HG03139 (cell line): Measurements from ENCODE around the gene AGBL1.

Source experiments
- ATAC-seq: cut with Tn5 transposase; IDR thresholded peaks from one replicate; pipeline ENCODE4 v1.9.1; 2021; ENCODE audit not compliant: unreplicated experiment

The AGBL1 gene

GRCh38 chr15:86079508-86080266 lies at the start of gene AGBL1:
Gene AGBL1 (plus strand): TSS chr15:86079871.
- no peak for ATAC-seq

GRCh38 chr15:86034904-86035303 lies 44.8 kb upstream of the AGBL1 start:
- no peak for ATAC-seq

DNA sequence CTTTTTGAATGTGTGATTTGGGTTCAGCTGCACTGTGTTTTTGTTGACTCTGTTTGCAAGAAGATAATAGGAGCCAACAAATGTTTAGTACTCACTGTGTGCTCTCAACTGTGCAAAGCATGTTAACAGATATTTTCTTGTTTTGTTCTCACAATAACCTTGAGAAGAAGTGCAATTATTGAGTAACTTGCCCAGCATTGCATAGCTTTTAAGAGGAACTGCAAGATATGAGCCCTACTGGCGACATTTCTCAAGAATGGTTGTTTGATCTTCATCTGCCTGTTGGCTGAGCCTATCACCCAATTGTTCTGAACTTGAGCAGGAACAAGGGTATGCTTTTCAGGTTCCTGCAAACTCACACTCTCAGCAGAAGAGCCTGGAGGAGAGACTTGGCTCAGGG lies 43.4 kb upstream of the AGBL1 start:
- no peak for ATAC-seq

- ATAC-seq = no peak
These were observed 41.2 kb upstream of the AGBL1 start for GRCh38 chr15:86038491-86038890.

- no peak for ATAC-seq
These were observed 39.2 kb upstream of the AGBL1 start for GRCh38 chr15:86040356-86041033.

DNA sequence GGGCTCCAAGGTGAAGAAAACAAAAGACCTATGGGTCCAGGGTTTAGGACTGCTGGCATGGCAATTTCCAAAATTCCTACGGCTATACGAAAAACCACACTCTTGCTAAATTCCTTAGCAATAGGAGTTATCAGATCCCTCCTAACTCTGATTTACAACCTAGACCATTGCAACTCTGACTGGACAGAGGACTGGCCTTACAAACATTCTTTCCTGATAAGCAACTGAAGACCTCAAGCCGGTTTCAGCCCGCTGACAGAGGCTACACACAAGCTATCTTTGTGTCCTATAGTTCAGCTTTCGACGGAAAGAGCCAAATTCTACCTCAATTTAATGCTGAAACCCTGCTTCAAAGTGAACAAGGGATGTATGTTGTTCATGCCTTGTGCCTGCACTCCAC lies 38.3 kb upstream of the AGBL1 start:
- no peak for ATAC-seq

DNA sequence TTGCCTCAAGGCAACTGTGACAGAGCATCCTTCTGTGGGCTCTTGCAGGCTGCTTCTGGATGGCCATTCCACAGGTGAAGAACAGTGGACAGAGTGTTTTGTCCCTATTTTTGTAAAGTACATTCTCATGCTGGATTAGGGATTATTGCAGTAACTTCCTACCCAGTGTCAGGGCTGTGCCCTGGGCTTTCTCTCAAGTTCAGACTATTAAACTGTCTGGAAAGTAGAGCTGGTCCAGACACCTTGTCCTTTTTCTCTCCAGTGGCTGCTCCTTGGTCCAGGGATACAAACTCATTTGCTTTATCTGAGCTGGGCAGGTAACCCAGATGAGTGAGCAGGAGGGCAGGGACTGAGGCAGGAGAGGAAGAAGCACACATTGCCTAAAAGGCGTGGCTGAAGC lies 37.4 kb upstream of the AGBL1 start:
- no peak for ATAC-seq

- ATAC-seq = no peak
These were observed 34.7 kb upstream of the AGBL1 start for GRCh38 chr15:86044981-86045380.

DNA sequence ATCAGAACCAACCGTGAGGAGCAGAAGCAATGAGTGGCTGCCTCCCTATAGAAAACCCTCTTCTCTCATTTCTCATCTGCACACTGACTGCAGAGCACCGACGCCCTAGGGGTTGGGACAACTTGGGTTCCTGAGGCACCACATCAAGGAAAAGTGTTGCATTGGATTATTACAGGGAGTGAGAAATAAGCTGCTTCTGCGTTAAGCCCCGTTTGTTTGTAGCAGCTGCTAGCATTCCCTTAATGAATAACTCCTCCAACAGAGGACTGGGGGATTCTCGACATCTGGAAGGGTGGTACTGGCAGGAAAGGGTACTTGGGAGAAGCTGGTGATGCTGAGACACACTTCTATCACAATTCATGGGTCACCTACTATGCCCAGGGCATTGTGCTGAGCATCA lies 25.3 kb upstream of the AGBL1 start:
- ATAC-seq = no peak

DNA sequence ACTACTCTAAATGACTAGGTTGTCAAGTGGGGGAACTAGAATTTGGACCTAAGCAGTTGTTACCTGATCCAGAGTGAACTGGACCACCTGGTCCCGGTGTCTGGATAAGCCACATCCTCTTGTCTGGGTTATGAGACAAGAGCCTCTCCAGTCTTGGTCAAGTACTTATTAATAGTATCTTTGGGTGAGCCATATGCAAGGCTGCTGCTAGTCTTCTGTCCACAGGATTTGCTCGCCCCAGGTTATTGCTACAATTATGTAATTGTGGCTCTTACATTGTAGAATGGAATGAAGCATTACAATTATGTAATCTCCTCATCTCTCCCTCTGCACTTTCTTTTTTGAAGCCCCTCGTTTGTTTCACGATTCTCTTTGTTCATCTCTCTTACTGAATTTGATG lies 24.0 kb upstream of the AGBL1 start:
- ATAC-seq = no peak

DNA sequence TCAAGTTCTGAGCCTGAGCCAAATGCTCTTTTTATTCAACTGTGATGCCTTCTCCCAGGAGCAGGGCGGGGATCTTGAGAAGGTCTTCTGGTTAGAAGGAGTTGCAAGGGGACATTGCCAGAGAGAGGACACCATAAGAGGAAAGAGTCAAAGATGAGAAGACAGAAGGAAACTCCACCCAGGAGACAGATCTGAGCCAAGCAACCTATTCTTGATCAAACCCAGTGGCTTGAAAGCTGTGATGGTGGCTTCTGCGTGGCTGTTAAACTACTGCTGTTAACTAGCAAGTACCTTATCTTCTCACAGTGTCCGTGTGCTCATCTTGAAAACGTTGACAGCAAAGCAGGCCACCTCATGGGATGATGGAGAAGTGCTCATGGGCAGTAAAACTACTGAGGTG lies 19.8 kb upstream of the AGBL1 start:
- ATAC-seq = no peak

DNA sequence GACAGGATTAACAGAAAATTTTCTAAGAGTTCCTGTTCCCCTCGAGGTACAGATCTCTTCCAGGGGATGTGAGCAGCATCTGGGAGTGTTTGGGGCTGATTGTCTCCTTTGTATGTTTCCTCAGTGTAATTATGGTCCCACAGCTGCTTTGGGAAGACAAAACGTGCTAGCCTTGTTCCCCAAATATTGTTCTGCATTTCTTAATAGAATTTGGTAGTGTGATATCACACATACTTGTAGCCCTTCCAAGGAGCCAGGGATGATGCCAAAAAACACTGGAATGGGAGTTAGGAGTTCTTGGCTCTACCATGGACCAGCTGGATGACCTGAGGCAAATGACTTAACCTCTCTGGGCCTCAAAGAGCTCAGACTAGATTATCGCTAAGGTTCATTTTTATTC lies 19.0 kb upstream of the AGBL1 start:
- ATAC-seq = no peak

GRCh38 chr15:86061581-86061980 lies 18.1 kb upstream of the AGBL1 start:
- no peak for ATAC-seq

DNA sequence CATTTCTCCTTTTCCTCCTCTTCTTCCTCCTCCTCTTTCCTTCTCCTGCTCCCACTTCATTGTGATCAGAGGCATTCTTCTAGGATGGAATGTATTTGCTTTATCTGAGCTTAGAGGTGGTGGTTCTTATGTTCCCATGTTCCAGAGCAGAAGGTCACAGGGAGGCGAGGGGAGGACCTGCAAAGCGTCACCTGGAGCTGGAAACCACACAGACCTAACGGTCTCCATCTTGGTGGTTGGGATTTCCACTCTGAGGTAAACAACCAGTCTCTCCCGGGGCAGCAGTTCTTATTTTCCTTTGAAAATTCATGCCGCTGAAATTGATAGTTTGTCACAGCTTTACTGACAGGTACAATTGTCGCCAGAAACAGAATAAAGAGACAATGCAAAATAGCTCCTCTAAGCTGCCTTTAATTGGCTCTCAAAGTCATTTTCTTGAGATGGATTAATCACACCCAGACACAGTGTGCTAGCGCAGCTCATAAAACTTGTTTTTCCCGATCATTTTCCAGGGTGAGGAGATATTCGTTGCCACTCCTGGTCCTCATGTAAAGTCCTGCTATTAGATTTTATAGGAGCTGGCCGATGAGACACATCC lies 16.9 kb upstream of the AGBL1 start:
- ATAC-seq = no peak

GRCh38 chr15:86063356-86064095 lies 16.1 kb upstream of the AGBL1 start:
- no peak for ATAC-seq

- no peak for ATAC-seq
These were observed 15.3 kb upstream of the AGBL1 start for GRCh38 chr15:86064326-86064725.

GRCh38 chr15:86066174-86066834 lies 13.4 kb upstream of the AGBL1 start:
- no peak for ATAC-seq

DNA sequence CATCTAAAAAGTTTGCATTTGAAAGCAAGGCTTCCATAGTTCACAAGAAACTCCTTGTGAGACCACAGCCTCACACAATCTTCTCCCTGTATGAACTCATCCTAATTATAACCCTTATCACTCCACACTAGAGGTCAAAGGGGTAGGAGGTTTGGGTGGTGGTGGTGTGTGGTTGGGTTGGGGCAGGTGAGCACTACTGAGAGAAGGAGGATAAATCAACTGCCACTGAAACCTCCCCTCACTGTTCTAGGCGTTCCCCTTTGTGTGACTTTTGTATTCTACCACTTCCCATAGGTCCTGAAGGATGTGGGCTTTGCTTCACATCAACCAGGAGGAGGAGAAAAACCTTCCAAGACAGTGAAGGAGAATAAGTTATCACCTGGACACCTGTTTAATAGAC lies 6.4 kb upstream of the AGBL1 start:
- ATAC-seq = no peak

DNA sequence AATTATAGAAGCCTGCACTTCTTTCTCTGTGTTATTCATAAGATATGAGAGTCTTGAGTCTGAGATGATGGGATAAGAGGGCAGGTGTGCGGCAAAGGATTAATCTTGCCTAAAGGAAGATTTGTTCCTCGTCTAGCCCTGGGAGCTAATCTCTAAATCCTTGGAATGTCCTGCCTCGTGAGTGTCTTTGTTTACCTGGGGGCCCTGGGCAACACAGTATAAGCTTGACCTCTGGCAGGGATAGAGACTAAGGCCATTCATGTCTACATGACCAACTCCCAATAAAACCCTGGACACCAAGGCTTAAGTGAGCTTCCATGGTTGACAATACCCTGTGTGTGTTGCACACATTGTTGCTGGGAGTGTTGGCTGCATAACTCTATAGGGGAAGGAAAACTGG lies 3.2 kb upstream of the AGBL1 start:
- ATAC-seq = no peak

GRCh38 chr15:86077070-86077469 lies 2.6 kb upstream of the AGBL1 start:
- no peak for ATAC-seq

GRCh38 chr15:86080302-86080701 lies 631 bp downstream of the AGBL1 start:
- no peak for ATAC-seq
